ENCODE results near the gene COX8A. TPM values are rescaled to one million over a fixed set of nuclear protein-coding genes. Genes with fewer than 3 reads are reported as not detected.

The COX8A gene
- total RNA-seq, 2 experiments from 2014 or later, result 506 to 527 TPM

- Mint-ChIP-seq H3K27ac (no peak overlapping the region), H3K4me1 (no peaks in the 10 kb centered on the region), H3K27me3 (no peaks in the 10 kb centered on the region), H3K4me3 (no peak overlapping the region), H3K9me3 (no peaks in the 10 kb centered on the region), H3K36me3 (ENCODE audit: low read depth) (no peaks in the 10 kb centered on the region)
- POLR2A ChIA-PET, result no interaction called here
- CTCF ChIA-PET, result no interaction called here
- no peak for DNase-seq
Observed at GRCh38 chr11:64019106-64020037, 45.0 kb downstream of the COX8A start.

- DNase-seq, result no peak
- Mint-ChIP-seq H3K4me1 (no peaks in the 10 kb centered on the region), H3K9me3 (no peaks in the 10 kb centered on the region), H3K27ac (no peak overlapping the region), H3K4me3 (no peak overlapping the region), H3K36me3 (ENCODE audit: low read depth) (no peaks in the 10 kb centered on the region), H3K27me3 (no peaks in the 10 kb centered on the region)
- ChIA-PET CTCF (no interaction called here), POLR2A (no interaction called here)
Observed at GRCh38 chr11:64020976-64021756, 46.7 kb downstream of the COX8A start.

GRCh38 chr11:64021757-64022093 lies 47.3 kb downstream of the COX8A start:
- H3K4me3 Mint-ChIP-seq, result no peak overlapping the region
- H3K27me3 Mint-ChIP-seq, result no peaks in the 10 kb centered on the region
- H3K9me3 Mint-ChIP-seq, result no peaks in the 10 kb centered on the region
- no peaks in the 10 kb centered on the region for H3K36me3 Mint-ChIP-seq (ENCODE audit: low read depth)
- no peak overlapping the region for H3K27ac Mint-ChIP-seq
- CTCF ChIA-PET, result no interaction called here
- no peaks in the 10 kb centered on the region for H3K4me1 Mint-ChIP-seq
- no peak for DNase-seq
- POLR2A ChIA-PET, result no interaction called here

GRCh38 chr11:64022125-64022784 lies 47.8 kb downstream of the COX8A start:
- H3K27me3 Mint-ChIP-seq, result peaks cover 4% of the 10 kb centered on the region
- no peak overlapping the region for H3K27ac Mint-ChIP-seq
- H3K4me1 Mint-ChIP-seq, result no peaks in the 10 kb centered on the region
- no peaks in the 10 kb centered on the region for H3K36me3 Mint-ChIP-seq (ENCODE audit: low read depth)
- no peak overlapping the region for H3K4me3 Mint-ChIP-seq
- no peaks in the 10 kb centered on the region for H3K9me3 Mint-ChIP-seq
- DNase-seq, result no peak
- ChIA-PET POLR2A (interaction anchor here (1.1 kb wide), 1 partner anchor 12 kb away, joined by 3 read pairs; no protein-coding TSS in a partner anchor), CTCF (no interaction called here)

- Mint-ChIP-seq H3K9me3 (no peaks in the 10 kb centered on the region), H3K4me3 (no peak overlapping the region), H3K27me3 (peaks cover 5% of the 10 kb centered on the region), H3K36me3 (ENCODE audit: low read depth) (no peaks in the 10 kb centered on the region), H3K4me1 (no peaks in the 10 kb centered on the region), H3K27ac (no peak overlapping the region)
- ChIA-PET CTCF (interaction anchor here (0.9 to 1.2 kb wide), 2 partner anchors 24 to 137 kb away, joined by 3 to 4 read pairs; no protein-coding TSS in a partner anchor), POLR2A (interaction anchor here (1.1 kb wide), 1 partner anchor 9 kb away, joined by 3 read pairs; no protein-coding TSS in a partner anchor)
- no peak for DNase-seq
Observed at GRCh38 chr11:64023712-64024710, 49.6 kb downstream of the COX8A start.

GRCh38 chr11:64025205-64025604 lies 50.8 kb downstream of the COX8A start:
- H3K9me3 Mint-ChIP-seq, result no peaks in the 10 kb centered on the region
- H3K27ac Mint-ChIP-seq, result no peak overlapping the region
- POLR2A ChIA-PET, result no interaction called here
- no peak overlapping the region for H3K4me3 Mint-ChIP-seq
- no peak for DNase-seq
- peaks cover 7% of the 10 kb centered on the region for H3K27me3 Mint-ChIP-seq
- no peaks in the 10 kb centered on the region for H3K36me3 Mint-ChIP-seq (ENCODE audit: low read depth)
- CTCF ChIA-PET, result no interaction called here
- H3K4me1 Mint-ChIP-seq, result no peaks in the 10 kb centered on the region

Other genes with a start within 250 kb of the COX8A start
- gene ZFTA, start 205.8 kb upstream of the COX8A start, total RNA-seq, result 1 to 10 TPM; 1.1 to 1.7 TPM
- gene SPINDOC, start 161.2 kb upstream of the COX8A start, total RNA-seq, result 10 to 100 TPM; 33.2 to 37.2 TPM
- 10 to 100 TPM; 48.7 to 54.2 TPM for gene MARK2, start 135.5 kb upstream of the COX8A start, total RNA-seq
- gene RCOR2, start 57.5 kb upstream of the COX8A start, total RNA-seq, result not detected
- gene NAA40, start 35.6 kb upstream of the COX8A start, total RNA-seq, result 10 to 100 TPM; 28.9 to 31.1 TPM
- gene OTUB1, start 11.8 kb downstream of the COX8A start, total RNA-seq, result 10 to 100 TPM; 86.8 to 93.6 TPM
- gene FLRT1, start 61.3 kb downstream of the COX8A start, total RNA-seq, result under 1 TPM; 0.05 to 0.23 TPM
- gene MACROD1, start 191.5 kb downstream of the COX8A start, total RNA-seq, result 1 to 10 TPM; 8.8 to 9.1 TPM
- gene STIP1, start 211.6 kb downstream of the COX8A start, total RNA-seq, result 100 to 1,000 TPM; 258 to 269 TPM
- gene FERMT3, start 232.1 kb downstream of the COX8A start, total RNA-seq, result 100 to 1,000 TPM; 195 to 199 TPM

All from activated CD4-positive, alpha-beta memory T cell treated with anti-CD3 and anti-CD28 coated beads, Interleukin-2, amount 10 ng/mL, durations not matched to agents 7 days and 5 days (primary cell).